BLaER1 (cell line): ENCODE measurements around the gene CTDSP1.

ENCODE experiments used
- H3K27ac ChIP-seq: shearing (Covaris generic); formaldehyde crosslinking; 2 replicates; pipeline ENCODE4 v1.8.1; 2022
- H3K27me3 ChIP-seq: shearing (Covaris generic); formaldehyde crosslinking; 2 replicates; pipeline ENCODE4 v1.8.1; 2022
- H3K36me3 ChIP-seq: shearing (Covaris generic); formaldehyde crosslinking; 2 replicates; pipeline ENCODE4 v1.8.1; 2022
- H3K4me1 ChIP-seq: shearing (Covaris generic); formaldehyde crosslinking; 2 replicates; pipeline ENCODE4 v1.8.1; 2022
- H3K4me2 ChIP-seq: shearing (Covaris generic); formaldehyde crosslinking; 2 replicates; pipeline ENCODE4 v1.8.1; 2022
- H3K4me3 ChIP-seq: shearing (Covaris generic); formaldehyde crosslinking; 2 replicates; pipeline ENCODE4 v1.8.1; 2022
- H3K9ac ChIP-seq: shearing (Covaris generic); formaldehyde crosslinking; 2 replicates; pipeline ENCODE4 v1.8.1; 2022
- H3K9me3 ChIP-seq: shearing (Covaris generic); formaldehyde crosslinking; 2 replicates; pipeline ENCODE4 v1.8.1; 2022
- H4K20me1 ChIP-seq: shearing (Covaris generic); formaldehyde crosslinking; 2 replicates; pipeline ENCODE4 v1.8.1; 2022
- Cebpa-rat ChIP-seq: shearing (Covaris generic); IDR thresholded peaks from 2 replicates; pipeline ENCODE4 v1.8.1; 2022

The CTDSP1 gene

GRCh38 chr2:218392459-218392858 lies 7.2 kb upstream of the CTDSP1 start:
- Histone ChIP-seq H3K9ac (0 out of 2 replicates have a peak overlapping the region, but pooled peaks have one; percentile 29), H3K4me2 (peak overlapping the region; percentile 99), H3K4me1 (peaks cover 60% of the 10 kb centered on the region), H4K20me1 (no peaks in the 10 kb centered on the region), H3K36me3 (no peaks in the 10 kb centered on the region), H3K9me3 (no peaks in the 10 kb centered on the region), H3K4me3 (no peak overlapping the region), H3K27me3 (peaks cover 8% of the 10 kb centered on the region), H3K27ac (0 out of 2 replicates have a peak overlapping the region, but pooled peaks have one; percentile 51)
- TF ChIP-seq Cebpa-rat: no peak

GRCh38 chr2:218392891-218393462 lies 6.7 kb upstream of the CTDSP1 start:
- peak overlapping the region; percentile 29; the same call in 1 of the 2 replicates for H3K9ac ChIP-seq
- H3K9me3 ChIP-seq: no peaks in the 10 kb centered on the region
- peaks cover 13% of the 10 kb centered on the region for H3K27me3 ChIP-seq
- no peak overlapping the region for H3K4me3 ChIP-seq
- TF ChIP-seq Cebpa-rat: no peak
- no peaks in the 10 kb centered on the region for H4K20me1 ChIP-seq
- no peaks in the 10 kb centered on the region for H3K36me3 ChIP-seq
- peak overlapping the region; percentile 99 for H3K4me2 ChIP-seq
- peak overlapping the region; percentile 51; the same call in 1 of the 2 replicates for H3K27ac ChIP-seq
- H3K4me1 ChIP-seq: peaks cover 65% of the 10 kb centered on the region

GRCh38 chr2:218393750-218394290 lies 5.8 kb upstream of the CTDSP1 start:
- Histone ChIP-seq H3K27ac (no peak overlapping the region), H3K9me3 (no peaks in the 10 kb centered on the region), H3K27me3 (peaks cover 21% of the 10 kb centered on the region), H3K4me3 (no peak overlapping the region), H3K36me3 (no peaks in the 10 kb centered on the region), H3K4me1 (peaks cover 71% of the 10 kb centered on the region), H4K20me1 (no peaks in the 10 kb centered on the region), H3K4me2 (peak overlapping the region; percentile 99), H3K9ac (no peak overlapping the region)
- no peak for TF ChIP-seq Cebpa-rat

GRCh38 chr2:218394298-218395089 lies 5.2 kb upstream of the CTDSP1 start:
- Histone ChIP-seq H3K4me1 (peaks cover 74% of the 10 kb centered on the region), H3K27me3 (peaks cover 26% of the 10 kb centered on the region), H3K4me2 (peak overlapping the region; percentile 99), H3K9me3 (no peaks in the 10 kb centered on the region), H3K9ac (no peak overlapping the region), H4K20me1 (no peaks in the 10 kb centered on the region), H3K4me3 (no peak overlapping the region), H3K27ac (no peak overlapping the region), H3K36me3 (no peaks in the 10 kb centered on the region)
- TF ChIP-seq Cebpa-rat: no peak

GRCh38 chr2:218395090-218395444 lies 4.6 kb upstream of the CTDSP1 start:
- Histone ChIP-seq H3K27me3 (peaks cover 26% of the 10 kb centered on the region), H3K4me3 (no peak overlapping the region), H3K27ac (no peak overlapping the region), H3K36me3 (no peaks in the 10 kb centered on the region), H3K9ac (no peak overlapping the region), H3K4me2 (peak overlapping the region; percentile 99), H3K9me3 (no peaks in the 10 kb centered on the region), H3K4me1 (peaks cover 68% of the 10 kb centered on the region), H4K20me1 (no peaks in the 10 kb centered on the region)
- TF ChIP-seq Cebpa-rat: no peak

GRCh38 chr2:218395456-218395825 lies 4.2 kb upstream of the CTDSP1 start:
- peak overlapping the region; percentile 93 for H3K4me3 ChIP-seq
- H3K9me3 ChIP-seq: no peaks in the 10 kb centered on the region
- H3K4me1 ChIP-seq: peaks cover 65% of the 10 kb centered on the region
- TF ChIP-seq Cebpa-rat: 0 out of 2 replicates have a peak, but pooled peaks have one; percentile 11
- H3K27ac ChIP-seq: peak overlapping the region; percentile 97
- H3K4me2 ChIP-seq: peak overlapping the region; percentile 99
- H4K20me1 ChIP-seq: no peaks in the 10 kb centered on the region
- H3K27me3 ChIP-seq: peaks cover 26% of the 10 kb centered on the region
- no peaks in the 10 kb centered on the region for H3K36me3 ChIP-seq
- peak overlapping the region; percentile 92; the same call in 1 of the 2 replicates for H3K9ac ChIP-seq

- peak overlapping the region; percentile 92 for H3K9ac ChIP-seq
These were observed 3.6 kb upstream of the CTDSP1 start for GRCh38 chr2:218395826-218396687.

GRCh38 chr2:218396688-218397462 lies 2.8 kb upstream of the CTDSP1 start:
- no peak for TF ChIP-seq Cebpa-rat
- H4K20me1 ChIP-seq: peaks cover 10% of the 10 kb centered on the region
- H3K4me3 ChIP-seq: peak overlapping the region; percentile 93
- peaks cover 26% of the 10 kb centered on the region for H3K27me3 ChIP-seq
- peak overlapping the region; percentile 97 for H3K27ac ChIP-seq
- no peaks in the 10 kb centered on the region for H3K9me3 ChIP-seq
- H3K4me2 ChIP-seq: peak overlapping the region; percentile 99
- H3K4me1 ChIP-seq: peaks cover 72% of the 10 kb centered on the region
- peak overlapping the region; percentile 92 for H3K9ac ChIP-seq
- H3K36me3 ChIP-seq: peaks cover 7% of the 10 kb centered on the region

More at GRCh38 chr2:218395826-218396687, 3.6 kb upstream of the CTDSP1 start:
- Histone ChIP-seq H3K36me3 (no peaks in the 10 kb centered on the region), H3K4me2 (peak overlapping the region; percentile 99), H3K27ac (peak overlapping the region; percentile 97), H4K20me1 (peaks cover 2% of the 10 kb centered on the region), H3K4me1 (peaks cover 64% of the 10 kb centered on the region), H3K27me3 (peaks cover 26% of the 10 kb centered on the region), H3K9me3 (no peaks in the 10 kb centered on the region), H3K4me3 (peak overlapping the region; percentile 93)
- no peak for TF ChIP-seq Cebpa-rat

GRCh38 chr2:218397463-218397819 lies 2.2 kb upstream of the CTDSP1 start:
- no peaks in the 10 kb centered on the region for H3K9me3 ChIP-seq
- H3K9ac ChIP-seq: peak overlapping the region; percentile 92
- H3K27ac ChIP-seq: peak overlapping the region; percentile 97
- H4K20me1 ChIP-seq: peaks cover 16% of the 10 kb centered on the region
- H3K4me2 ChIP-seq: peak overlapping the region; percentile 99
- H3K27me3 ChIP-seq: peaks cover 26% of the 10 kb centered on the region
- peak overlapping the region; percentile 93 for H3K4me3 ChIP-seq
- peaks cover 77% of the 10 kb centered on the region for H3K4me1 ChIP-seq
- TF ChIP-seq Cebpa-rat: no peak
- peaks cover 12% of the 10 kb centered on the region for H3K36me3 ChIP-seq
